Measurements from ENCODE around the gene C1orf198. TPM values are rescaled to one million over a fixed set of nuclear protein-coding genes. Genes with fewer than 3 reads are reported as not detected.

The C1orf198 gene, protein sequence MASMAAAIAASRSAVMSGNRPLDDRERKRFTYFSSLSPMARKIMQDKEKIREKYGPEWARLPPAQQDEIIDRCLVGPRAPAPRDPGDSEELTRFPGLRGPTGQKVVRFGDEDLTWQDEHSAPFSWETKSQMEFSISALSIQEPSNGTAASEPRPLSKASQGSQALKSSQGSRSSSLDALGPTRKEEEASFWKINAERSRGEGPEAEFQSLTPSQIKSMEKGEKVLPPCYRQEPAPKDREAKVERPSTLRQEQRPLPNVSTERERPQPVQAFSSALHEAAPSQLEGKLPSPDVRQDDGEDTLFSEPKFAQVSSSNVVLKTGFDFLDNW
- total RNA-seq (2021; fragmentation: NEBNext Ultra II Directional; extraction: Animal tissue kit (Norgen Biotek cat#: 25700)), result 45.0 and 45.3 TPM in 2 replicates
- polyA plus RNA-seq (2011; rRNA removed), result 29.4 and 30.6 TPM in 2 replicates
- 32.2 TPM for polyA plus RNA-seq (2011; cell fraction: cytosol; rRNA removed)
- polyA plus RNA-seq (2011; cell fraction: nucleus; rRNA removed), result 23.1 TPM
- 24.6 to 27.9 TPM (median 26.5 TPM) in 4 replicates for polyA plus RNA-seq (2012, experiment 1 of 2)
- polyA plus RNA-seq (2012, experiment 2 of 2), result 29.4 TPM
- 20.2 TPM for polyA plus RNA-seq (2013, experiment 1 of 2)
- polyA plus RNA-seq (2013, experiment 2 of 2), result 20.4 TPM
- polyA minus RNA-seq (2011; rRNA and poly(A)+ RNA removed), result 34.2 and 34.3 TPM in 2 replicates
- 33.5 TPM for polyA minus RNA-seq (2011; cell fraction: cytosol; rRNA and poly(A)+ RNA removed)
- 18.6 TPM for polyA minus RNA-seq (2011; cell fraction: nucleus; rRNA and poly(A)+ RNA removed)
- long read RNA-seq, experiment 1, transcript C1orf198-201 (4 exons, 3,858 nt), result major isoform, 9 of 46 reads
- long read RNA-seq, experiment 1, partial matches to known transcripts, result 8 of 46 reads
- long read RNA-seq, experiment 1, other reads (novel, unspliced or antisense), result 29 of 46 reads
- long read RNA-seq, experiment 2, partial matches to known transcripts, result 1 of 6 reads
- long read RNA-seq, experiment 2, other reads (novel, unspliced or antisense), result 5 of 6 reads

DNA sequence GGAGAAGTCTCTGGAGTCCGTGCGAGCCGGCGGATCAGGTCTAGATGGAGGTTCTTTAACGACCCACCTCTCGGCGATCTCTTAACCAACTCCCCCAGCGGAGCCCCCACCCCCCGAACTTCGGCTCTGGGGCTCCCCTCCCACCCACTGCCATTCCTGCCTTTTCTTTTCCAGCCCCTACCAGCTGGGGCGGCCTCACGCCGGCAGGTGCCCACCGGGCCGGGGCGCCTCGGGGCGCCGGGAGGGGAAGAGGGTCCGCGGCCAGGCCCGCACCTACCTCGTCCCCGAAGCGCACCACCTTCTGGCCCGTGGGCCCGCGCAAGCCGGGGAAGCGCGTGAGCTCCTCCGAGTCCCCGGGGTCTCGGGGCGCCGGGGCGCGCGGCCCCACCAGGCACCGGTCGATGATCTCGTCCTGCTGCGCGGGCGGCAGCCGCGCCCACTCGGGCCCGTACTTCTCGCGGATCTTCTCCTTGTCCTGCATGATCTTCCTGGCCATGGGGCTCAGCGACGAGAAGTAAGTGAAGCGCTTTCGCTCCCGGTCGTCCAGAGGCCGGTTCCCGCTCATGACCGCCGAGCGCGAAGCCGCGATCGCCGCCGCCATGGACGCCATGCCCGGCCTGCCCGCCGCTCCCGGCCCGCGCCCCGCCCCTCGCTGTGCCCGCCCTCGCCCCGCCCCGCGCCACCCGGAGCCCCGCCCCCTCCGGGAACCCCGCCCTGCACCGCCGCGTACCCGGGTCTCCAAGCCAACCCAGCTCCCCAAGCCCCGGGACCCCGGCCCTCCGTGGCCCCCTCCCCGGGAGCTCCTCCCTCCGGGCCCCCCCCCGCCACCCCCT, at the start of gene C1orf198:
TSS of gene C1orf198 (minus strand) at position 619 of the 833 bp plus-strand sequence. CDS start at position 610, 9 bp downstream.
- Histone ChIP-seq H3K36me3 (ENCODE audit: control insufficient read depth in 2 of 4, insufficient read depth in 4 of 4, low read length in 3 of 4) (no peaks in the 10 kb centered on the region), H2AFZ (ENCODE audit: low read length) (peak within 1 kb of the TSS; percentile 99), H3K79me2 (ENCODE audit: control insufficient read depth in 1 of 2, insufficient read depth in 2 of 2, low read length in 2 of 2) (peaks cover 0 to 39% of the 10 kb centered on the region in 2 experiments; a peak in 2 of 4 replicates), H3K4ac (replicated peaks; ENCODE audit: insufficient read length, low read depth, low read length) (peak within 1 kb of the TSS; percentile 57), H3K14ac (ENCODE audit: insufficient read length) (no peak within 1 kb of the TSS), H3K56ac (replicated peaks; ENCODE audit: insufficient read length, low read depth, low read length) (peak within 1 kb of the TSS; percentile 84), H3K27me3 (replicated peaks in 1 of 4; ENCODE audit: control insufficient read depth in 3 of 4, extremely low read depth in 1 of 4, insufficient read depth in 3 of 4, low read length in 3 of 4) (peaks cover 0 to 2% (median 0%) of the 10 kb centered on the region in 4 experiments; a peak in 2 of 7 replicates), H4K5ac (ENCODE audit: insufficient read length, low read depth, low read length) (peak within 1 kb of the TSS; percentile 80), H3K9ac (replicated peaks in 1 of 4; ENCODE audit: extremely low read depth in 1 of 4, low read depth in 3 of 4, low read length in 3 of 4) (peak within 1 kb of the TSS; percentile 90 to 97 (median 93)), H2BK12ac (ENCODE audit: low read depth, low read length) (0 out of 2 replicates have a peak within 1 kb of the TSS, but pooled peaks have one; percentile 39), H3K23ac (ENCODE audit: insufficient read length) (no peak within 1 kb of the TSS), H2BK20ac (ENCODE audit: low read length) (no peak within 1 kb of the TSS), H4K91ac (replicated peaks; ENCODE audit: insufficient read length, low read length) (peak within 1 kb of the TSS; percentile 90), H3K79me1 (ENCODE audit: low read depth, low read length) (no peaks in the 10 kb centered on the region; the same call in 1 of the 2 replicates), H3K4me2 (ENCODE audit: insufficient read depth in 1 of 2, low read depth in 2 of 2, low read length in 2 of 2) (peak within 1 kb of the TSS; percentile 78 to 85), H2AK5ac (ENCODE audit: low read depth, low read length) (no peak within 1 kb of the TSS), H3K4me1 (replicated peaks in 1 of 4; ENCODE audit: control insufficient read depth in 3 of 4, insufficient read depth in 4 of 4, low read length in 3 of 4) (peaks cover 2 to 13% (median 7%) of the 10 kb centered on the region in 4 experiments), H2BK5ac (ENCODE audit: low read depth, low read length) (peak within 1 kb of the TSS; percentile 84), H3K4me3 (ENCODE audit: extremely low read depth in 1 of 4, insufficient read depth in 2 of 4, low read depth in 3 of 4, low read length in 4 of 4) (peak within 1 kb of the TSS; percentile 80 to 91 (median 89)), H3K9me3 (ENCODE audit: insufficient read depth in 2 of 2, low read depth in 1 of 2, low read length in 1 of 2) (no peaks in the 10 kb centered on the region), H4K20me1 (replicated peaks in 1 of 2; ENCODE audit: control insufficient read depth in 1 of 2, insufficient read depth in 2 of 2, low read length in 2 of 2) (peaks cover 3 to 5% of the 10 kb centered on the region in 2 experiments), H3K18ac (ENCODE audit: extremely low read depth, low read length) (peak within 1 kb of the TSS; percentile 93), H3K23me2 (ENCODE audit: low read depth, low read length) (peaks cover 9% of the 10 kb centered on the region), H2BK15ac (ENCODE audit: low read length) (no peak within 1 kb of the TSS), H2BK120ac (replicated peaks; ENCODE audit: low read depth, low read length) (no peak within 1 kb of the TSS), H4K8ac (ENCODE audit: extremely low read depth, insufficient read depth, low read length) (peak within 1 kb of the TSS; percentile 99), H3K27ac (ENCODE audit: low read depth, low read length) (peak within 1 kb of the TSS; percentile 83)
- FAIRE-seq, result no peak
- DNase-seq (ENCODE audit: low read depth in 1 of 2, low spot score in 2 of 2), result peak in 1 of 2 experiments; percentile 89
- ChIA-PET CTCF (ENCODE audit: partially characterized antibody) (interaction anchor here (1.0 to 1.3 kb wide), 4 partner anchors 16 to 343 kb away, joined by 3 to 5 read pairs (median 4); no protein-coding TSS in a partner anchor), POLR2A (ENCODE audit: partially characterized antibody) (interaction anchor here (1.0 to 1.9 kb wide), 8 partner anchors 10 to 225 kb away, joined by 3 to 8 read pairs (median 4); no protein-coding TSS in a partner anchor)
- 2% methylated on average over 42 of the region's 96 CpGs; no CpG with 5 or more reads in 1 of the 2 experiments for WGBS, 2 experiments (ENCODE audit: extremely low coverage in 1 of 2, insufficient coverage in 1 of 2, insufficient read length in 1 of 2, insufficient replicate concordance in 2 of 2, low coverage in 1 of 2, low lambda C conversion rate in 2 of 2, missing lambda C conversion rate in 1 of 2)
- TF ChIP-seq SIN3A (conservative IDR thresholded peaks at IDR 0.05 in 1 of 2, IDR thresholded peaks at IDR 0.05 in 1 of 2; ENCODE audit: low read depth in 1 of 2, low read length in 2 of 2) (0 out of 4 replicates have a peak, but pooled peaks of 1 of the 2 experiments have one; percentile 35), SIRT6 (IDR thresholded peaks at IDR 0.05; ENCODE audit: low read length) (no peak), KDM5A (IDR thresholded peaks at IDR 0.05; ENCODE audit: low read length) (no peak)
- TF ChIP-seq, protein P1, sequence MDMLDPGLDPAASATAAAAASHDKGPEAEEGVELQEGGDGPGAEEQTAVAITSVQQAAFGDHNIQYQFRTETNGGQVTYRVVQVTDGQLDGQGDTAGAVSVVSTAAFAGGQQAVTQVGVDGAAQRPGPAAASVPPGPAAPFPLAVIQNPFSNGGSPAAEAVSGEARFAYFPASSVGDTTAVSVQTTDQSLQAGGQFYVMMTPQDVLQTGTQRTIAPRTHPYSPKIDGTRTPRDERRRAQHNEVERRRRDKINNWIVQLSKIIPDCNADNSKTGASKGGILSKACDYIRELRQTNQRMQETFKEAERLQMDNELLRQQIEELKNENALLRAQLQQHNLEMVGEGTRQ (IDR thresholded peaks at IDR 0.05; ENCODE audit: low read length), result no peak
